Heart left ventricle (tissue), 16 donors: ENCODE measurements around the gene TRIM22. TPM values are rescaled to one million over a fixed set of nuclear protein-coding genes. Genes with fewer than 3 reads are reported as not detected.
A peak's percentile ranks its signal among the peaks of the same experiment; 100 is the strongest.

ENCODE experiments used
- ATAC-seq, 4 donors: fragments of 200-7000 bp; cut with Tn5 transposase; one replicate each; pipeline ENCODE4 v1.9.1; 2020 to 2022; ENCODE audit warnings: moderate library complexity in 4 of 4, mild to moderate bottlenecking in 3 of 4, moderate number of reproducible peaks in 1 of 4
- DNase-seq, 5 donors: peaks; one replicate each; pipeline ENCODE4 v3.0.0-alpha.2; 2020
- H3K27ac ChIP-seq, 12 donors: fragments of 200-600 bp; sonication (generic) in 4 of 12; one replicate each; pipeline versions ENCODE4 v1.5.0 to v1.8.0; 2016 to 2022; ENCODE audit warnings: mild to moderate bottlenecking in 2 of 12
- H3K27me3 ChIP-seq, 9 donors: fragments of 200-600 bp; sonication (generic) in 2 of 9; one replicate each; pipeline versions ENCODE4 v1.5.1 to v1.8.0; 2016 to 2022; ENCODE audit warnings: mild to moderate bottlenecking in 3 of 9
- H3K36me3 ChIP-seq, 9 donors: fragments of 200-600 bp; sonication (generic) in 2 of 9; one replicate each; pipeline versions ENCODE4 v1.5.0 to v1.8.0; 2018 to 2022; ENCODE audit warnings: mild to moderate bottlenecking in 2 of 9
- H3K4me1 ChIP-seq, 12 donors: fragments of 200-600 bp; sonication (generic) in 4 of 12; one replicate each; pipeline versions ENCODE4 v1.5.0 to v1.8.0; 2016 to 2022; ENCODE audit warnings: mild to moderate bottlenecking in 3 of 12
- H3K4me3 ChIP-seq, 12 donors: fragments of 200-600 bp; sonication (generic) in 4 of 12; one replicate each; pipeline versions ENCODE4 v1.5.0 to v1.8.0; 2017 to 2022; ENCODE audit warnings: mild to moderate bottlenecking in 9 of 12, moderate library complexity in 4 of 12
- H3K9me3 ChIP-seq, 12 donors: fragments of 200-600 bp; sonication (generic) in 4 of 12; one replicate each; pipeline versions ENCODE4 v1.5.0 to v1.8.0; 2016 to 2022; ENCODE audit warnings: mild to moderate bottlenecking in 1 of 12
- CTCF ChIP-seq, 12 donors: fragments of 200-600 bp; sonication (generic) in 4 of 12; IDR thresholded peaks; one replicate each; pipeline versions ENCODE4 v1.5.0 to v1.8.0; 2018 to 2022; ENCODE audit warnings: antibody characterized with exemption in 12 of 12, mild to moderate bottlenecking in 5 of 12
- POLR2A ChIP-seq, 2 donors: fragments of 450-650 bp; IDR thresholded peaks; one replicate each; pipeline ENCODE4 v1.6.1; 2017; ENCODE audit warnings: antibody characterized with exemption in 2 of 2, mild to moderate bottlenecking in 2 of 2, moderate library complexity in 2 of 2
- WGBS, 4 donors: extraction: QIAGEN DNeasy Blood & Tissue Kit in 2 of 4; methylation state at CpG; one replicate each; pipeline versions ENCODE4 v1.1.5 to v1.1.7; 2013 to 2018; 5-methylcytosine and 5-hydroxymethylcytosine counted together
- intact Hi-C, 10 donors: fragments of 100-400 bp; cut with DNase I; formaldehyde crosslinking; loops; one replicate each; pipeline versions ENCODE4 v1.11.1 to v1.14.2; 2022
- polyA plus RNA-seq, 2 donors: library from polyadenylated mRNA; stranded (reverse); fragments of 200-250 nt; gene quantifications; one replicate each; pipeline ENCODE4 v1.2.3, GENCODE V29; 2013
- total RNA-seq, 9 donors: library from RNA; depleted of rRNA in 2 of 9; stranded (reverse); fragments of >200 nt in 2 of 9; fragmentation: NEBNext Ultra II Directional in 3 of 9; extraction: Animal tissue kit (Norgen Biotek cat#: 25700) in 3 of 9; gene quantifications; one replicate each; pipeline versions ENCODE4 v1.1.0 to v1.2.4, GENCODE V29; 2016 to 2023
- donor health status: ischemic (EF 13 %, LVEDD 7.1; RV severe dilation, severe dysfunction).
- donor health status: healthy with polysubstance abuse.
- donor health status: DM: no; HTN: yes; CAD: no.
- donor health status: DM: no; HTN: no; CAD: no.
- donor health status: ischemic (EF 25% LVEDD 6.9; RV normal size, moderate dysfunction).
- donor health status: ischemic (EF 25% LVEDD 5.7; RV mildly dilated, moderate dysfunction).
- donor health status: healthy.
- donor health status: DM: yes; HTN: yes; CAD: no.
- donor health status: ischemic (EF 35%, LVEDD 5.7; RV mildly dilated, moderate dysfunction).
- donor health status: nonischemic (EF 11% LVEDD 7.7; RV severe dilation, severe dysfunction).
- donor health status: DM: yes; HTN: yes; CAD: no.
- donor health status: PGD.
- donor health status: ischemic (EF 29% LVEDD 5.4; RV normal size, mild dysfunction).
- donor health status: nonischemic (EF 23%, LVEDD 6.1; RV moderate dilation, normal function).

Gene TRIM22
- total and polyA plus RNA-seq, 11 donors, result 9.2 to 83.0 (median 12.7) TPM

- TF ChIP-seq CTCF (IDR thresholded peaks at IDR 0.05) (peak; percentile 35 to 74 (median 54)), POLR2A (IDR thresholded peaks at IDR 0.05) (peak in 1 of 2 donors; percentile 88)
- Histone ChIP-seq H3K36me3 (peaks cover 0 to 12% (median 1%) of the 10 kb centered on the region in 9 donors), H3K9me3 (no peaks in the 10 kb centered on the region), H3K4me1 (peaks cover 0 to 31% (median 17%) of the 10 kb centered on the region in 12 donors), H3K27ac (peak within 1 kb of the TSS; percentile 74 to 96 (median 86)), H3K27me3 (no peaks in the 10 kb centered on the region), H3K4me3 (peak within 1 kb of the TSS; percentile 25 to 68 (median 52))
- intact Hi-C loops, result loop anchor here in 5 of 10 donors (1.0 to 10.0 kb wide), 4 partner anchors 58 to 122 kb away; partner anchors contain the start of gene TRIM34 (in 3 of the 5)
- DNase-seq (peak; percentile 87 to 91 (median 89)), ATAC-seq (peak; percentile 97 to 99 (median 98))
- WGBS, 4 donors, result 2 to 6% (median 3%) methylated on average over 13 of the region's 13 CpGs
Measured at GRCh38 chr11:5684646-5685362, 4.8 kb upstream of the TRIM22 start, which contains the start of gene TRIM5. Gene TRIM5 (minus strand): TSS chr11:5685074. CDS start chr11:5680177, 4,897 bp downstream.

GRCh38 chr11:5686426-5686825 lies 3.2 kb upstream of the TRIM22 start:
- Histone ChIP-seq H3K27me3 (no peaks in the 10 kb centered on the region), H3K4me1 (peaks cover 0 to 31% (median 17%) of the 10 kb centered on the region in 12 donors), H3K4me3 (no peak overlapping the region), H3K36me3 (no peaks in the 10 kb centered on the region), H3K27ac (no peak overlapping the region), H3K9me3 (no peaks in the 10 kb centered on the region)
- no peak for TF ChIP-seq CTCF (IDR thresholded peaks at IDR 0.05)
- intact Hi-C loops, result loop anchor here in 4 of 10 donors (5.0 to 10.0 kb wide), 3 partner anchors 59 to 64 kb away; partner anchors contain the start of gene TRIM34 (in 3 of the 4)
- DNase-seq (no peak), ATAC-seq (no peak)
- 94 to 99% (median 98%) methylated on average over 4 of the region's 4 CpGs for WGBS, 4 donors

- no peak overlapping the region for H3K4me3 ChIP-seq
- 93 to 100% (median 97%) methylated on average over 1 of the region's 1 CpG for WGBS, 4 donors
- peak overlapping the region in 10 of 12 donors; percentile 77 to 99 (median 88) for H3K27ac ChIP-seq
- TF ChIP-seq CTCF (IDR thresholded peaks at IDR 0.05) (no peak), POLR2A (IDR thresholded peaks at IDR 0.05) (no peak)
- H3K27me3 ChIP-seq, result no peaks in the 10 kb centered on the region
- no peaks in the 10 kb centered on the region for H3K9me3 ChIP-seq
- DNase-seq (no peak), ATAC-seq (no peak)
- peaks cover 0 to 4% (median 0%) of the 10 kb centered on the region in 9 donors for H3K36me3 ChIP-seq
- intact Hi-C loops, result loop anchor here in 4 of 10 donors (5.0 to 10.0 kb wide), 3 partner anchors 61 to 66 kb away; partner anchors contain the start of gene TRIM34 (in 3 of the 4)
- peaks cover 0 to 38% (median 19%) of the 10 kb centered on the region in 12 donors for H3K4me1 ChIP-seq
Measured at GRCh38 chr11:5688482-5688881, 1.1 kb upstream of the TRIM22 start.

GRCh38 chr11:5690216-5690615 lies 626 bp downstream of the TRIM22 start:
- intact Hi-C loops, result loop anchor here in 1 of 10 donors (10.0 kb wide), 1 partner anchor 65 kb away; the partner anchor contains the start of gene TRIM34
- Histone ChIP-seq H3K27ac (peak overlapping the region; percentile 77 to 99 (median 88)), H3K9me3 (no peaks in the 10 kb centered on the region), H3K27me3 (no peaks in the 10 kb centered on the region), H3K4me3 (peak overlapping the region; percentile 11 to 77 (median 58)), H3K4me1 (peaks cover 0 to 48% (median 13%) of the 10 kb centered on the region in 12 donors), H3K36me3 (peaks cover 0 to 19% (median 0%) of the 10 kb centered on the region in 9 donors)
- peak in 2 of 5 donors; percentile 27 to 48 for DNase-seq
- peak; percentile 62 to 76 (median 72) for ATAC-seq
- 23 to 33% (median 28%) methylated on average over 5 of the region's 5 CpGs for WGBS, 4 donors
- no peak for TF ChIP-seq CTCF (IDR thresholded peaks at IDR 0.05)
- TF ChIP-seq POLR2A (IDR thresholded peaks at IDR 0.05), result no peak
